GM23338 (cell line): ENCODE data around the gene AGXT. TPM values are rescaled to one million over a fixed set of nuclear protein-coding genes. Genes with fewer than 3 reads are reported as not detected.

Source experiments
- ATAC-seq: fragments of 200-7000 bp; cut with Tn5 transposase; 3 replicates; pipeline ENCODE4 v1.9.1; 2020
- DNase-seq: peaks from one replicate; pipeline ENCODE4 v3.0.0-alpha.2; 2015; ENCODE audit warnings: low spot score
- H2AFZ ChIP-seq: fragments of 200-600 bp; sonication (generic); 2 replicates; pipeline ENCODE4 v1.8.0; 2016; ENCODE audit warnings: antibody characterized with exemption, mild to moderate bottlenecking, moderate library complexity
- H3F3A ChIP-seq: fragments of 200-600 bp; sonication (generic); replicated peaks from 2 replicates; pipeline ENCODE4 v1.8.0; 2017; ENCODE audit warnings: antibody characterized with exemption, mixed run types, low read depth
- H3K27ac ChIP-seq: fragments of 200-600 bp; sonication (generic); 2 replicates; pipeline ENCODE4 v1.6.1; 2016; ENCODE audit warnings: low read depth
- H3K27me3 ChIP-seq: fragments of 200-600 bp; sonication (generic); 2 replicates; pipeline ENCODE4 v1.8.0; 2016; ENCODE audit warnings: mild to moderate bottlenecking, mixed run types, moderate library complexity; ENCODE audit not compliant: insufficient read depth
- H3K36me3 ChIP-seq: fragments of 200-600 bp; sonication (generic); 2 replicates; pipeline ENCODE4 v1.8.0; 2016; ENCODE audit warnings: mild to moderate bottlenecking; ENCODE audit not compliant: insufficient read depth
- H3K4me1 ChIP-seq: fragments of 200-600 bp; sonication (generic); 2 replicates; pipeline ENCODE4 v1.8.0; 2016; ENCODE audit warnings: mild to moderate bottlenecking, moderate library complexity; ENCODE audit not compliant: insufficient read depth
- H3K4me2 ChIP-seq: fragments of 200-600 bp; sonication (generic); 2 replicates; pipeline ENCODE4 v1.7.1; 2017; ENCODE audit warnings: mixed run types
- H3K4me3 ChIP-seq: fragments of 200-600 bp; sonication (generic); 2 replicates; pipeline ENCODE4 v1.6.1; 2016; ENCODE audit warnings: mixed run types
- H3K79me2 ChIP-seq: fragments of 200-600 bp; sonication (generic); replicated peaks from 2 replicates; pipeline ENCODE4 v1.8.0; 2017; ENCODE audit warnings: mild to moderate bottlenecking; ENCODE audit not compliant: insufficient read depth
- H3K9me2 ChIP-seq: fragments of 200-600 bp; sonication (generic); 2 replicates; pipeline ENCODE4 v1.8.0; 2017; ENCODE audit not compliant: insufficient read depth
- H4K20me1 ChIP-seq: fragments of 200-600 bp; sonication (generic); replicated peaks from 2 replicates; pipeline ENCODE4 v1.8.0; 2017; ENCODE audit warnings: mild to moderate bottlenecking; ENCODE audit not compliant: insufficient read depth
- H3K27ac Mint-ChIP-seq: 2 replicates; pipeline ENCODE4 v1.8.0; 2020; ENCODE audit warnings: inconsistent platforms, mild to moderate bottlenecking, moderate library complexity, mixed read lengths
- H3K27me3 Mint-ChIP-seq: 3 replicates; pipeline ENCODE4 v1.8.0; 2022; ENCODE audit warnings: low read depth, mild to moderate bottlenecking, moderate library complexity, mixed read lengths, inconsistent platforms; ENCODE audit not compliant: insufficient read depth, poor library complexity
- H3K36me3 Mint-ChIP-seq: 3 replicates; pipeline ENCODE4 v1.8.0; 2021; ENCODE audit warnings: low read depth, mild to moderate bottlenecking, inconsistent platforms, moderate library complexity, mixed read lengths
- H3K4me1 Mint-ChIP-seq: 3 replicates; pipeline ENCODE4 v1.8.0; 2020; ENCODE audit warnings: mild to moderate bottlenecking, inconsistent platforms, mixed read lengths
- H3K4me3 Mint-ChIP-seq: 3 replicates; pipeline ENCODE4 v1.8.0; 2021; ENCODE audit warnings: moderate library complexity, mild to moderate bottlenecking, inconsistent platforms, mixed read lengths
- H3K9me3 Mint-ChIP-seq: 3 replicates; pipeline ENCODE4 v1.8.0; 2020; ENCODE audit warnings: moderate library complexity, mild to moderate bottlenecking, inconsistent platforms, mixed read lengths
- polyA plus RNA-seq: library from polyadenylated mRNA; unstranded; fragments of >200 nt; fragmentation: Nextera tagmentation; extraction: Ambion mirVana; gene quantifications from 2 replicates; pipeline ENCODE4 v1.2.1, GENCODE V29; 2016
- total RNA-seq: library from RNA; depleted of rRNA; stranded (reverse); fragments of >200 nt; shearing (Covaris generic); gene quantifications from 2 replicates; pipeline ENCODE4 v1.2.3, GENCODE V29; 2014
- TF ChIP-seq, protein P1 (sequence below): fragments of 250-450 bp; sonication (Bioruptor Pico); IDR thresholded peaks from 2 replicates; pipeline ENCODE4 v1.5.0; 2020; ENCODE audit warnings: mild to moderate bottlenecking, moderate library complexity
- TF ChIP-seq, protein P2 (sequence below), 2 experiments: fragments of 200-600 bp in 1 of 2; sonication (generic) in 1 of 2; conservative IDR thresholded peaks; 2 replicates each; pipeline versions ENCODE4 v1.5.1 to v1.6.1; 2016 to 2017; ENCODE audit warnings: antibody characterized with exemption in 2 of 2, low read depth in 2 of 2, mild to moderate bottlenecking in 2 of 2, moderate library complexity in 1 of 2

Gene AGXT
- total and polyA plus RNA-seq, 2 experiments from 2014 or later, result not detected

DNA sequence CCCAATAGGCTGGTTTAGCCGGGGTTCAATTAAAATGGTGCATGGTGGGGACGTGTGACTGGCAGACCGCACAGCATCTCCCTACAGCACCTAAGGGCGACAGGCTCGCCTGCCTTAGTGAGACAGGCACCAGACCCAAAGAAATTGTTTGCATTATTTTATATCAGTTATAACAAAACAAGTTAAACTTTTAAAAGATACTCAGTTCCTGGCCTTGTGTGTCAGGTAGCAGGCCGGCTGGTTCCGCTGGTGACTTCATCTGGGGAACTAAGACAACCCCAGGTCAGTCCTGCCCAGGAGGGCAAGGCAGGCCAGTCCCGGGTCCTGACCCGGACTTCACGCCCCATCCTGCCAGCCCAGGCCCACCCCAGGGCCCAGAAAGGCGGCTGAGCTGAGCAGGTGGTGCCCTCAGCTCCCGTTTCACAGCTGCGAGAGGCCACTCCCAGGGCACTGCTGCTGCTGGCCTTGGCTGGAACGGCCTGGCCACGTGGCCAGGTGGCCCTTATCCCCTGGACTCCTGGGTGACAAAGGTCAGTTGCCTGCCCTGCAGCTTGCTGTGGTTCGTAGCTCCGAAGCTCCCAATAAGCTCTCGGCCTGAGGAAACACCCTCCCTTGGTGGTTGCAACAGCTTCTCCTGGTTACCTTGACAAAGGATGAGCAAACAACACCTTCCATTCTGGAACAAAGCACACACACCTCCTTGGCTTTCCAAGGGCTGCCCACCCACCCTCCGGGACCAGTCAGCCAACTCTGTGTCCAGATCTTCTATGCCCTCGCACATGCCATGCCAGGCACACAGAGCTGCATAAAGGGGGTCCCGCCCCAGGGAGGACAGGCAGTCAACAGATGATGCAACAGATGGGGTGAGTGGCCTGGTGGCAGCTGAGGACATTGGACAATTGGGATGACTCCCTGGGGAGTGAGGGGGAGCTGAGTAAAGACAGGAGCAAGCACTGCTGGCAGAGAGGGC is 11.3 kb upstream of the AGXT start:
- Mint-ChIP-seq H3K4me1 (no peaks in the 10 kb centered on the region; the same call in 2 of the 3 replicates), H3K9me3 (peaks cover 5% of the 10 kb centered on the region), H3K4me3 (no peak overlapping the region), H3K36me3 (no peaks in the 10 kb centered on the region), H3K27ac (peak overlapping the region; percentile 62; the same call in 1 of the 2 replicates), H3K27me3 (peaks cover 11% of the 10 kb centered on the region)
- no peak overlapping the region for H3K27ac ChIP-seq
- H3K4me2 ChIP-seq, result no peak overlapping the region
- no peaks in the 10 kb centered on the region for H4K20me1 ChIP-seq
- ATAC-seq, result no peak
- no peak overlapping the region for H3K4me3 ChIP-seq
- no peak for DNase-seq
- no peaks in the 10 kb centered on the region for H3F3A ChIP-seq
- no peaks in the 10 kb centered on the region for H3K27me3 ChIP-seq
- no peaks in the 10 kb centered on the region for H3K79me2 ChIP-seq
- H3K36me3 ChIP-seq, result no peaks in the 10 kb centered on the region
- no peak overlapping the region for H2AFZ ChIP-seq
- no peaks in the 10 kb centered on the region for H3K4me1 ChIP-seq
- TF ChIP-seq, protein P1, sequence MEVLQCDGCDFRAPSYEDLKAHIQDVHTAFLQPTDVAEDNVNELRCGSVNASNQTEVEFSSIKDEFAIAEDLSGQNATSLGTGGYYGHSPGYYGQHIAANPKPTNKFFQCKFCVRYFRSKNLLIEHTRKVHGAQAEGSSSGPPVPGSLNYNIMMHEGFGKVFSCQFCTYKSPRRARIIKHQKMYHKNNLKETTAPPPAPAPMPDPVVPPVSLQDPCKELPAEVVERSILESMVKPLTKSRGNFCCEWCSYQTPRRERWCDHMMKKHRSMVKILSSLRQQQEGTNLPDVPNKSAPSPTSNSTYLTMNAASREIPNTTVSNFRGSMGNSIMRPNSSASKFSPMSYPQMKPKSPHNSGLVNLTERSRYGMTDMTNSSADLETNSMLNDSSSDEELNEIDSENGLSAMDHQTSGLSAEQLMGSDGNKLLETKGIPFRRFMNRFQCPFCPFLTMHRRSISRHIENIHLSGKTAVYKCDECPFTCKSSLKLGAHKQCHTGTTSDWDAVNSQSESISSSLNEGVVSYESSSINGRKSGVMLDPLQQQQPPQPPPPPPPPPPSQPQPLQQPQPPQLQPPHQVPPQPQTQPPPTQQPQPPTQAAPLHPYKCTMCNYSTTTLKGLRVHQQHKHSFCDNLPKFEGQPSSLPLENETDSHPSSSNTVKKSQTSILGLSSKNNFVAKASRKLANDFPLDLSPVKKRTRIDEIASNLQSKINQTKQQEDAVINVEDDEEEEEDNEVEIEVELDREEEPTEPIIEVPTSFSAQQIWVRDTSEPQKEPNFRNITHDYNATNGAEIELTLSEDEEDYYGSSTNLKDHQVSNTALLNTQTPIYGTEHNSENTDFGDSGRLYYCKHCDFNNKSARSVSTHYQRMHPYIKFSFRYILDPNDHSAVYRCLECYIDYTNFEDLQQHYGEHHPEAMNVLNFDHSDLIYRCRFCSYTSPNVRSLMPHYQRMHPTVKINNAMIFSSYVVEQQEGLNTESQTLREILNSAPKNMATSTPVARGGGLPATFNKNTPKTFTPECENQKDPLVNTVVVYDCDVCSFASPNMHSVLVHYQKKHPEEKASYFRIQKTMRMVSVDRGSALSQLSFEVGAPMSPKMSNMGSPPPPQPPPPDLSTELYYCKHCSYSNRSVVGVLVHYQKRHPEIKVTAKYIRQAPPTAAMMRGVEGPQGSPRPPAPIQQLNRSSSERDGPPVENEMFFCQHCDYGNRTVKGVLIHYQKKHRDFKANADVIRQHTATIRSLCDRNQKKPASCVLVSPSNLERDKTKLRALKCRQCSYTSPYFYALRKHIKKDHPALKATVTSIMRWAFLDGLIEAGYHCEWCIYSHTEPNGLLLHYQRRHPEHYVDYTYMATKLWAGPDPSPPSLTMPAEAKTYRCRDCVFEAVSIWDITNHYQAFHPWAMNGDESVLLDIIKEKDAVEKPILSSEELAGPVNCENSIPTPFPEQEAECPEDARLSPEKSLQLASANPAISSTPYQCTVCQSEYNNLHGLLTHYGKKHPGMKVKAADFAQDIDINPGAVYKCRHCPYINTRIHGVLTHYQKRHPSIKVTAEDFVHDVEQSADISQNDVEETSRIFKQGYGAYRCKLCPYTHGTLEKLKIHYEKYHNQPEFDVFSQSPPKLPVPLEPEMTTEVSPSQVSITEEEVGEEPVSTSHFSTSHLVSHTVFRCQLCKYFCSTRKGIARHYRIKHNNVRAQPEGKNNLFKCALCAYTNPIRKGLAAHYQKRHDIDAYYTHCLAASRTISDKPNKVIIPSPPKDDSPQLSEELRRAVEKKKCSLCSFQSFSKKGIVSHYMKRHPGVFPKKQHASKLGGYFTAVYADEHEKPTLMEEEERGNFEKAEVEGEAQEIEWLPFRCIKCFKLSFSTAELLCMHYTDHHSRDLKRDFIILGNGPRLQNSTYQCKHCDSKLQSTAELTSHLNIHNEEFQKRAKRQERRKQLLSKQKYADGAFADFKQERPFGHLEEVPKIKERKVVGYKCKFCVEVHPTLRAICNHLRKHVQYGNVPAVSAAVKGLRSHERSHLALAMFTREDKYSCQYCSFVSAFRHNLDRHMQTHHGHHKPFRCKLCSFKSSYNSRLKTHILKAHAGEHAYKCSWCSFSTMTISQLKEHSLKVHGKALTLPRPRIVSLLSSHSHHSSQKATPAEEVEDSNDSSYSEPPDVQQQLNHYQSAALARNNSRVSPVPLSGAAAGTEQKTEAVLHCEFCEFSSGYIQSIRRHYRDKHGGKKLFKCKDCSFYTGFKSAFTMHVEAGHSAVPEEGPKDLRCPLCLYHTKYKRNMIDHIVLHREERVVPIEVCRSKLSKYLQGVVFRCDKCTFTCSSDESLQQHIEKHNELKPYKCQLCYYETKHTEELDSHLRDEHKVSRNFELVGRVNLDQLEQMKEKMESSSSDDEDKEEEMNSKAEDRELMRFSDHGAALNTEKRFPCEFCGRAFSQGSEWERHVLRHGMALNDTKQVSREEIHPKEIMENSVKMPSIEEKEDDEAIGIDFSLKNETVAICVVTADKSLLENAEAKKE, result no peak
- H3K9me2 ChIP-seq, result no peaks in the 10 kb centered on the region

DNA sequence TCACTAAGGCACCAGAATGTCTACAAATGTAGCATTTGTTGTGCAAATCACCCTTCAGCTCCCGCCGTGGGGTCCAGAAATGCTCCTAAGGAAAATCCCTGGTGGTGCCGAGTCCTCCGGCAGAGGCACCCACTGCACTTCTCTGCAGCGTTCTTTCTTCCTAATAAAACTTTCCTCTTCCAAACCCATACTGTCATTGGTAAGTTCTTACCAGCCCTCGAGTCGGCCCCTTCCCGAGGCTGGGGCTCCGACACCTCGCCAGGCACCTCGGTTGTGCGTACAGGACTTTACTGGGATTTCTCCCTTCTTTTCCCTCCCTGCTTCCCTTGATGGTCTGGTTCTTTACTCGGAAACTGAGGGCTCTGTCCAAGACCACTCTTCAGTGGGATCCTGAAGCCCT is 10.3 kb upstream of the AGXT start:
- Mint-ChIP-seq H3K4me3 (no peak overlapping the region), H3K4me1 (no peaks in the 10 kb centered on the region), H3K36me3 (no peaks in the 10 kb centered on the region), H3K27ac (no peak overlapping the region; the same call in 1 of the 2 replicates), H3K9me3 (peaks cover 5% of the 10 kb centered on the region), H3K27me3 (peaks cover 9% of the 10 kb centered on the region)
- H3K4me1 ChIP-seq, result no peaks in the 10 kb centered on the region
- ATAC-seq (no peak), DNase-seq (no peak)
- no peaks in the 10 kb centered on the region for H3K79me2 ChIP-seq
- H3K4me3 ChIP-seq, result no peak overlapping the region
- H3K27ac ChIP-seq, result no peak overlapping the region
- H3K27me3 ChIP-seq, result no peaks in the 10 kb centered on the region
- no peaks in the 10 kb centered on the region for H3K36me3 ChIP-seq
- H3K4me2 ChIP-seq, result no peak overlapping the region
- no peaks in the 10 kb centered on the region for H4K20me1 ChIP-seq
- no peaks in the 10 kb centered on the region for H3F3A ChIP-seq
- no peak overlapping the region for H2AFZ ChIP-seq
- H3K9me2 ChIP-seq, result no peaks in the 10 kb centered on the region
- TF ChIP-seq, protein P2, sequence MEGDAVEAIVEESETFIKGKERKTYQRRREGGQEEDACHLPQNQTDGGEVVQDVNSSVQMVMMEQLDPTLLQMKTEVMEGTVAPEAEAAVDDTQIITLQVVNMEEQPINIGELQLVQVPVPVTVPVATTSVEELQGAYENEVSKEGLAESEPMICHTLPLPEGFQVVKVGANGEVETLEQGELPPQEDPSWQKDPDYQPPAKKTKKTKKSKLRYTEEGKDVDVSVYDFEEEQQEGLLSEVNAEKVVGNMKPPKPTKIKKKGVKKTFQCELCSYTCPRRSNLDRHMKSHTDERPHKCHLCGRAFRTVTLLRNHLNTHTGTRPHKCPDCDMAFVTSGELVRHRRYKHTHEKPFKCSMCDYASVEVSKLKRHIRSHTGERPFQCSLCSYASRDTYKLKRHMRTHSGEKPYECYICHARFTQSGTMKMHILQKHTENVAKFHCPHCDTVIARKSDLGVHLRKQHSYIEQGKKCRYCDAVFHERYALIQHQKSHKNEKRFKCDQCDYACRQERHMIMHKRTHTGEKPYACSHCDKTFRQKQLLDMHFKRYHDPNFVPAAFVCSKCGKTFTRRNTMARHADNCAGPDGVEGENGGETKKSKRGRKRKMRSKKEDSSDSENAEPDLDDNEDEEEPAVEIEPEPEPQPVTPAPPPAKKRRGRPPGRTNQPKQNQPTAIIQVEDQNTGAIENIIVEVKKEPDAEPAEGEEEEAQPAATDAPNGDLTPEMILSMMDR (conservative IDR thresholded peaks at IDR 0.05; ENCODE audit: low read depth in 2 of 2), result no peak
